ENCODE data around the gene CCL13.

DNA sequence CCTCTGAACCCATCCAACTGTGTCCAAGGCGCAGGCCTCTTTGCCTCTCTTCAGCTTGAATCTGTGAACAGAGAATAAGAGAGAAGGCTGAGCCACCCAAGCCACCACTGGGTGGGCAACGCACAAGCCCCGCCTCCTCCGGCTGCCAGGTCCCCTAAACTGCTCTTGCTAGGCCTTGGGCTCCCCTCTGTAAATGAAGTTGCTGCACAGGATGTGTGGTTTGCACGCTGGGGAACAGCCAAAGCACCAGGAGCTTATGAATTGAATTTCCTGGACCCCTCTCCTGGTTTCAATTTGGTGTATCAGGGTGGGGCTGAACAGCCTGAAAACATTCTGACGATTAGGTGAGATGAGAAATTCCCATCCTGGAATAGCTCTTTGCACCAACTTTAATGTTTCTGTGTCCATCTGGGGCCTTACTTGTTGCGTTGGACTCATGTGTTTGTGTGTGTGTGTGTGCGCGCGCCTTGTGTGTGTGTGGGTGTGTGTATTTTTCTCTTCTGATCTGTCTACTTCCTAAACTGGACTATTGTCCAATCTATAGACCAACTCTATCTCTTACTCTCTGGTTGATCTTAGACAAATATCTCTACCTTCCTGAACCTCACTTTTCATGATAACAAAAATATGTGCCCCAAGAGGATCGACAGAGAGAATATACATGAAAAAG, 4.5 kb downstream of the CCL13 start:
- TF ChIP-seq, protein P1, sequence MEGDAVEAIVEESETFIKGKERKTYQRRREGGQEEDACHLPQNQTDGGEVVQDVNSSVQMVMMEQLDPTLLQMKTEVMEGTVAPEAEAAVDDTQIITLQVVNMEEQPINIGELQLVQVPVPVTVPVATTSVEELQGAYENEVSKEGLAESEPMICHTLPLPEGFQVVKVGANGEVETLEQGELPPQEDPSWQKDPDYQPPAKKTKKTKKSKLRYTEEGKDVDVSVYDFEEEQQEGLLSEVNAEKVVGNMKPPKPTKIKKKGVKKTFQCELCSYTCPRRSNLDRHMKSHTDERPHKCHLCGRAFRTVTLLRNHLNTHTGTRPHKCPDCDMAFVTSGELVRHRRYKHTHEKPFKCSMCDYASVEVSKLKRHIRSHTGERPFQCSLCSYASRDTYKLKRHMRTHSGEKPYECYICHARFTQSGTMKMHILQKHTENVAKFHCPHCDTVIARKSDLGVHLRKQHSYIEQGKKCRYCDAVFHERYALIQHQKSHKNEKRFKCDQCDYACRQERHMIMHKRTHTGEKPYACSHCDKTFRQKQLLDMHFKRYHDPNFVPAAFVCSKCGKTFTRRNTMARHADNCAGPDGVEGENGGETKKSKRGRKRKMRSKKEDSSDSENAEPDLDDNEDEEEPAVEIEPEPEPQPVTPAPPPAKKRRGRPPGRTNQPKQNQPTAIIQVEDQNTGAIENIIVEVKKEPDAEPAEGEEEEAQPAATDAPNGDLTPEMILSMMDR (IDR thresholded peaks at IDR 0.05; ENCODE audit: low read depth, low read length): no peak
- TF ChIP-seq EZH2phosphoT487 (IDR thresholded peaks at IDR 0.05; ENCODE audit: low read depth): no peak

Data from OCI-LY3 (cell line).